HL-60 (cell line): ENCODE data around the gene ENGASE.

Experiments used
- DNase-seq, 2 experiments: peaks; one replicate each; pipeline ENCODE4 v3.0.0-alpha.2; 2010 to 2020; ENCODE audit warnings: low read depth in 1 of 2, low spot score in 1 of 2
- H3K27ac ChIP-seq: fragments of 250-450 bp; sonication (Bioruptor Pico); replicated peaks from 2 replicates; pipeline ENCODE4 v1.5.1; 2020; ENCODE audit warnings: mild to moderate bottlenecking, moderate library complexity
- H3K27me3 ChIP-seq: fragments of 250-450 bp; sonication (Bioruptor Pico); 2 replicates; pipeline ENCODE4 v1.5.1; 2021; ENCODE audit warnings: mild to moderate bottlenecking, moderate library complexity; ENCODE audit not compliant: insufficient read depth, poor library complexity, severe bottlenecking
- H3K4me3 ChIP-seq: replicated peaks from 2 replicates; pipeline ENCODE4 v1.5.1; 2011; ENCODE audit warnings: mild to moderate bottlenecking, control low read depth, low read length; ENCODE audit not compliant: insufficient read depth
- CTCF ChIP-seq: IDR thresholded peaks from one replicate; pipeline ENCODE4 v1.5.1; 2011; ENCODE audit warnings: low read length, control low read depth, inconsistent platforms; ENCODE audit not compliant: insufficient read depth
- GABPA ChIP-seq: IDR thresholded peaks from 2 replicates; pipeline ENCODE4 v1.6.1; 2012; ENCODE audit warnings: low read depth
- POLR2AphosphoS5 ChIP-seq: IDR thresholded peaks from 2 replicates; pipeline ENCODE4 v1.6.1; 2012; ENCODE audit warnings: low read depth
- REST ChIP-seq: IDR thresholded peaks from 2 replicates; pipeline ENCODE4 v1.6.1; 2012; ENCODE audit warnings: low read depth; ENCODE audit not compliant: insufficient replicate concordance
- SPI1 ChIP-seq: IDR thresholded peaks from 2 replicates; pipeline ENCODE4 v1.6.1; 2012; ENCODE audit warnings: low read depth, mild to moderate bottlenecking, borderline replicate concordance

Gene ENGASE

GRCh38 chr17:79047291-79047920 is 27.2 kb upstream of the ENGASE start:
- TF ChIP-seq GABPA: no peak
- no peak for TF ChIP-seq POLR2AphosphoS5
- TF ChIP-seq CTCF: no peak
- no peak for TF ChIP-seq REST
- no peak for TF ChIP-seq SPI1
- Histone ChIP-seq H3K27me3 (no peaks in the 10 kb centered on the region), H3K4me3 (no peak overlapping the region), H3K27ac (no peak overlapping the region)
- no peak for DNase-seq

GRCh38 chr17:79047923-79048825 is 26.4 kb upstream of the ENGASE start:
- TF ChIP-seq CTCF: no peak
- Histone ChIP-seq H3K27me3 (no peaks in the 10 kb centered on the region), H3K27ac (no peak overlapping the region), H3K4me3 (no peak overlapping the region)
- DNase-seq: no peak

- Histone ChIP-seq H3K27ac (no peak overlapping the region), H3K4me3 (no peak overlapping the region), H3K27me3 (no peaks in the 10 kb centered on the region)
- no peak for DNase-seq
- TF ChIP-seq CTCF (no peak), GABPA (no peak), REST (no peak), SPI1 (no peak), POLR2AphosphoS5 (no peak)
Observed at GRCh38 chr17:79048826-79049755, 25.5 kb upstream of the ENGASE start.
